Activated T-helper 1 cell treated with anti-CD3 and anti-CD28 coated beads, Interleukin-12 subunit alpha, Interleukin-12 subunit beta, Interleukin-2, Interleukin-4 antibody, amounts not matched to agents 30 ng/mL and 10 ng/mL and 1 ng/mL, durations not matched to agents 14 hours and 24 hours and 36 hours (primary cell): Measurements from ENCODE around the gene CENPN. TPM values are rescaled to one million over a fixed set of nuclear protein-coding genes. Genes with fewer than 3 reads are reported as not detected.

ENCODE experiments used
- DNase-seq: peaks from one replicate; pipeline ENCODE4 v3.0.0; 2021; ENCODE audit warnings: low spot score
- H3K27ac Mint-ChIP-seq: one replicate; pipeline ENCODE4 v1.8.0; 2021; ENCODE audit warnings: mild to moderate bottlenecking, mixed read lengths
- H3K27me3 Mint-ChIP-seq: one replicate; pipeline ENCODE4 v1.8.0; 2022; ENCODE audit warnings: mild to moderate bottlenecking, moderate library complexity, mixed read lengths; ENCODE audit not compliant: insufficient read depth
- H3K36me3 Mint-ChIP-seq: one replicate; pipeline ENCODE4 v1.8.0; 2021; ENCODE audit warnings: low read depth, mixed read lengths
- H3K4me1 Mint-ChIP-seq: one replicate; pipeline ENCODE4 v1.8.0; 2021; ENCODE audit warnings: low read depth, mixed read lengths
- H3K4me3 Mint-ChIP-seq: one replicate; pipeline ENCODE4 v1.8.0; 2021; ENCODE audit warnings: mild to moderate bottlenecking, moderate library complexity, mixed read lengths
- H3K9me3 Mint-ChIP-seq: one replicate; pipeline ENCODE4 v1.8.0; 2021; ENCODE audit warnings: mixed read lengths
- intact Hi-C: fragments of 100-400 bp; cut with micrococcal nuclease; formaldehyde crosslinking; loops from one replicate; pipeline ENCODE4 v1.15.1; 2024
- total RNA-seq: library from RNA; stranded (reverse); gene quantifications from 2 replicates; pipeline ENCODE4 v1.2.3, GENCODE V29; 2022

CENPN gene
- total RNA-seq, 1 donor from 2014 or later, result 65.6 TPM

- H3K9me3 Mint-ChIP-seq, result no peaks in the 10 kb centered on the region
- peaks cover 41% of the 10 kb centered on the region for H3K36me3 Mint-ChIP-seq
- no peak for DNase-seq
- intact Hi-C loops, result no loop called here
- no peaks in the 10 kb centered on the region for H3K27me3 Mint-ChIP-seq
- H3K27ac Mint-ChIP-seq, result no peak overlapping the region
- peaks cover 64% of the 10 kb centered on the region for H3K4me1 Mint-ChIP-seq
- H3K4me3 Mint-ChIP-seq, result no peak overlapping the region
Measured at GRCh38 chr16:80994451-80994850, 12.6 kb upstream of the CENPN start.

DNA sequence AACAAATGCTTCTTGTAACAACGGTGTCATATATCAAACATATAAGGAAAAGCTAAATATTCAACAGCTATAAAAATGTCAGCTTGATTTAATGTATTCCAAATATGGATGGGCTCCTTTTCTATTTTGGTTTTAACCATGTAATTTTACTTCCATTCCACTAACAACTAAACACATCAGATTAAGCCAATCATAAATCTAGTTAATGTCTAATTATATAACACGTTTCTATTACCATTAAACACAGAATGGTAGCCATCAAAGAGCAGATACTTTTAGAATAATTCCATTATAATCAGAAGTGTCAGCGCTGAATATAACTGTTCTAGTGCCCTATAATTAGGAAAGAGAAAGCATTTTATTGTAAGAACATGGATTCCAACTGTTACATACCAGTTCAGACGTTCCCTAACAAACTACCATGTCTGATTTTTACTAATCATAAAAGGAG is 10.3 kb upstream of the CENPN start:
- Mint-ChIP-seq H3K27ac (peak overlapping the region; percentile 83), H3K27me3 (no peaks in the 10 kb centered on the region), H3K4me1 (peaks cover 62% of the 10 kb centered on the region), H3K9me3 (no peaks in the 10 kb centered on the region), H3K36me3 (peaks cover 43% of the 10 kb centered on the region), H3K4me3 (peak overlapping the region; percentile 75)
- intact Hi-C loops, result loop anchor here (2.0 kb wide), 1 partner anchor 14 kb away; no protein-coding TSS in a partner anchor
- DNase-seq, result no peak

DNA sequence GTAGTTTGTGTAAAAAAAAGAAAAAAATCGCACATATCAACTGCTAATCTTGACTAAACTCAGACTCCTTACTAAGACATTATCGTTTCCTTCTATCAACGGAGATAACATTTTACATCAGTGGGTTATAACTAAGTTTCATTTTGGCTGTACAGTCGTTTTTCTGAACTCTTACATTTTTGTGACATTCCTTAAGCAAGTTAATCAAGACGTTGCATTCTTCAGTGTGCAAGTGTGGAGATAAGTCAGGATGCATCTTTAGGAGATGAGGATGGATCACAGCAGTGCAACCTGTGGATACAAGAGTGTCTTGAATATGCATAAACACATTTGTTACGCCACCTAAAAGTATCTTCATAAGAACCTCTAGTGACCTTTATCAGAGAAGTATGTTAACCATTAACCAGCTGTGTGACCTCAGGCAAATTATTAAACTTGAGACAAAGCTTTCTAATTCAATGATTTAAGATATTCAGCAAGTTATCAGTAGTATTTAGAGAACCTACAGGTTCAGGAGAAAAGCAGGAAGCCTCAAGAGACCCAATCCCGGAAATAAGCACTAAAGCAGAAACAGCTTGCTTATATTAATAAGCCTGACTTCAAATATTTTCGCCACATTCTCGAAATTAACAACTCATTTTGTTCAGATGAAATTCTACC is 9.7 kb upstream of the CENPN start:
- peaks cover 67% of the 10 kb centered on the region for H3K4me1 Mint-ChIP-seq
- intact Hi-C loops, result loop anchor here (2.0 kb wide), 1 partner anchor 14 kb away; no protein-coding TSS in a partner anchor
- H3K27me3 Mint-ChIP-seq, result no peaks in the 10 kb centered on the region
- H3K9me3 Mint-ChIP-seq, result no peaks in the 10 kb centered on the region
- DNase-seq, result no peak
- H3K4me3 Mint-ChIP-seq, result peak overlapping the region; percentile 75
- H3K27ac Mint-ChIP-seq, result peak overlapping the region; percentile 83
- H3K36me3 Mint-ChIP-seq, result peaks cover 42% of the 10 kb centered on the region

DNA sequence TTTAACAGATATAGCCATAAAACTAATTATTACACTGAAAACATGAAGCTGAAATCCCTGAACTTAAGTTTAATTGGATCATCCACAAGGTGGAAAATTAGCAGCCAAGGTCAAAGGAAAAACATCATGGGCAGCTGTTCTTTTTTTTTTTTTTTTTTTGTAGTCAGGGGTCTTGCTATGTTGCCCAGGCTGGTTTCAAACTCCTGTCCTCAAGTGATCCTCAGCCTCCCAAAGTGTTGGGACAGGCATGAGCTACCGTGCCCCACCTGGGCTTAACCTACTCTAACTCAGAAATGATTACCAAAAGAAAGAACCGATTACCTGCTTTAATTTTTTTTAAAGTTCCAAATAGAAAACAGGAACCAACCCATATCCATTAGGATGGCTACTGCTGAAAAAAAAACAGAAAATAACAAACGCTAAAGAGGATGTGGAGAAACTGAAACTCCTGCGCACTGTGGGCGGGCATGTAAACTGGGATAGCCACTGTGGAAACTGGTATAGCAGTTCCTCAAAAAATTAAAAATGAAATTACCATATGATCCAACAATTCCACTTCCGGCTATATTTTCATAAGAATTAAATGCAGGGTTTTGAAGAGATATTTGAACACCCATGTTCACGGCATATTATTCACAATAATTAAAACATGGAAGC is 8.9 kb upstream of the CENPN start:
- H3K4me1 Mint-ChIP-seq, result peaks cover 68% of the 10 kb centered on the region
- intact Hi-C loops, result loop anchor here (2.0 kb wide), 1 partner anchor 15 kb away; no protein-coding TSS in a partner anchor

GRCh38 chr16:81000873-81001272 is 6.1 kb upstream of the CENPN start:
- H3K36me3 Mint-ChIP-seq, result peaks cover 31% of the 10 kb centered on the region
- intact Hi-C loops, result loop anchor here (5.0 to 10.0 kb wide), 2 partner anchors 464 to 734 kb away; no protein-coding TSS in a partner anchor

More for the DNA sequence above, 8.9 kb upstream of the CENPN start:
- Mint-ChIP-seq H3K4me3 (peak overlapping the region; percentile 45), H3K27me3 (no peaks in the 10 kb centered on the region), H3K9me3 (no peaks in the 10 kb centered on the region), H3K27ac (no peak overlapping the region), H3K36me3 (peaks cover 41% of the 10 kb centered on the region)
- DNase-seq, result no peak

DNA sequence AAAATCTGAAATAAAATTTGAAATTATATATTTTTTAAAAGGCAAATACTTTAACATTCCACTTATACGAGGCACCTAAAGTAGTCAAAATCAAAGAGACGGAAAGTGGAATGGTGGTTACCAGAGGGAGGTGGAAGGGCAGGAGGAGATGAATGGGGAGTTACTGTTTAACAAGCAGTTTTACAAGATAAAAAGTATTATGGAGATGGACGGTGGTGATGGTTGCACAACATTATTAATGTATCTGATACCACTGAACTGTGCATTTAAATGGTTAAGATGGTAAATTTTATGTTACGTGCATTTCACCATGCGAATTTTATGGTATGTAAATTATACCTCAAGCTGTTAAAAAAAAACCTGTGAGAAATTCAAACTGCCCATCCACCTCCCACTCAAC is 5.7 kb upstream of the CENPN start:
- intact Hi-C loops, result loop anchor here (5.0 to 10.0 kb wide), 2 partner anchors 464 to 733 kb away; no protein-coding TSS in a partner anchor
- H3K9me3 Mint-ChIP-seq, result no peaks in the 10 kb centered on the region
- no peak overlapping the region for H3K27ac Mint-ChIP-seq
- peaks cover 74% of the 10 kb centered on the region for H3K4me1 Mint-ChIP-seq
- no peak overlapping the region for H3K4me3 Mint-ChIP-seq
- H3K27me3 Mint-ChIP-seq, result no peaks in the 10 kb centered on the region
- H3K36me3 Mint-ChIP-seq, result peaks cover 31% of the 10 kb centered on the region
- DNase-seq, result no peak

More at GRCh38 chr16:81000873-81001272, 6.1 kb upstream of the CENPN start:
- H3K4me3 Mint-ChIP-seq, result no peak overlapping the region
- H3K27ac Mint-ChIP-seq, result no peak overlapping the region
- peaks cover 74% of the 10 kb centered on the region for H3K4me1 Mint-ChIP-seq
- H3K27me3 Mint-ChIP-seq, result no peaks in the 10 kb centered on the region
- no peak for DNase-seq
- no peaks in the 10 kb centered on the region for H3K9me3 Mint-ChIP-seq

DNA sequence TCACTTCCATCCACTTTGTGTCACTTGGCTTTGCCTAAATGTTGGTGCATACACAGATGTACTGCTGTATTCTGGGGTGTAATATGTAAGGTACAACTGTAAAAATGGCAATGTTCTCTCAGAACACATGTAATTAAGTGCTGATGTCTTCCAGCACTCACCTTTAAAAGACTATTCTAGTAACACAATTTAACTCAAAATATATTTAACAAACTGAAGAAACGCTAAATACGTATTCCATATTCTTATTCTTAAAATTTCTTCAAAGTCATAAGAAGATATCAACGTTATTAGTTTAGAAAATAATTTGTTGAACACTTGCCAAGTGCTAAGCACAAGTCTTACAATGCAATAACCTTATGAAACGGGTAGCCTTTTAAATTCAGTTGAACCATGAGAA is 4.0 kb upstream of the CENPN start:
- H3K36me3 Mint-ChIP-seq, result peaks cover 29% of the 10 kb centered on the region
- peak overlapping the region; percentile 93 for H3K27ac Mint-ChIP-seq
- peak overlapping the region; percentile 100 for H3K4me3 Mint-ChIP-seq
- DNase-seq, result no peak
- intact Hi-C loops, result loop anchor here (1.0 to 10.0 kb wide), 3 partner anchors 423 to 732 kb away; no protein-coding TSS in a partner anchor
- H3K27me3 Mint-ChIP-seq, result peaks cover 2% of the 10 kb centered on the region
- H3K4me1 Mint-ChIP-seq, result peaks cover 64% of the 10 kb centered on the region
- no peaks in the 10 kb centered on the region for H3K9me3 Mint-ChIP-seq

DNA sequence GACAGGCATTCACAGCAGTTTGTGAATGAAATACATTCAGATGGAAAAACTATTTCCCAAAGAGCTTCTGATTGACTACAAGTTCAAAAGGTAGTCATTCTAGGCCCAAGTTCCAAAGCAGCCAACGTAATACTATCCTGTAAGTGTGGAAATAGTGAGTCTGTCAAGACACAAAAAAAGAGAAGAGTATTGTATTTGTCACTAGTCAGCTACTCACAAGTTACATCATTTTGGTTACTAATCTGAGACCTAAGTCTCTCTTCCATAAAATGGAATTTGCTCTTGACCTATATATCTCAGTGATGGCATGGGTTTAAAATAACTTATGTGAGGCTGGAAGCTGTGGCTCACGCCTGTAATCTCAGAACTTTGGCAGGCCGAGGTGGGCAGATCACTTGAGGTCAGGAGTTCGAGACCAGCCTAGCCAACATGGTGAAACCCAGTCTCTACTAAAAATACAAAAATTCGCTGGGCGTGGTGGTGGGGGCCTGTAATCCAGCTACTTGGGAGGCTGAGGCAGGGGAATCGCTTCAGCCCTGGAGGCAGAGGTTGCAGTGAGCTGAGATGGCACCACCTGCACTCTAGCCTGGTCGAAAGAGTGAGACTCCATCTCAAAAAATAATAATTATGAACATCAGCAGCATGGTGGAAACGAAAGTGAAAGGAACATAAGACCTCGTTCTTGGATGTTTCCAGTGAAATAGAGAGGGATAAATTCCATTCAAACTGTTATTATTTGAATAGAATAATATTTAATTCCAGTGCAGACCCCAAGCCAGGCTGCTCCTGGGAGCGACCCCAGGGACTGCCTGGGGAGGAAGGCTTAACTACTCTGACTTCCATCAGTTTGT is 3.2 kb upstream of the CENPN start:
- DNase-seq, result no peak
- Mint-ChIP-seq H3K27me3 (peaks cover 2% of the 10 kb centered on the region), H3K4me3 (peak overlapping the region; percentile 100), H3K27ac (peak overlapping the region; percentile 93), H3K4me1 (peaks cover 64% of the 10 kb centered on the region), H3K36me3 (peaks cover 28% of the 10 kb centered on the region), H3K9me3 (no peaks in the 10 kb centered on the region)
- intact Hi-C loops, result loop anchor here (1.0 to 10.0 kb wide), 4 partner anchors 56 to 731 kb away; no protein-coding TSS in a partner anchor

DNA sequence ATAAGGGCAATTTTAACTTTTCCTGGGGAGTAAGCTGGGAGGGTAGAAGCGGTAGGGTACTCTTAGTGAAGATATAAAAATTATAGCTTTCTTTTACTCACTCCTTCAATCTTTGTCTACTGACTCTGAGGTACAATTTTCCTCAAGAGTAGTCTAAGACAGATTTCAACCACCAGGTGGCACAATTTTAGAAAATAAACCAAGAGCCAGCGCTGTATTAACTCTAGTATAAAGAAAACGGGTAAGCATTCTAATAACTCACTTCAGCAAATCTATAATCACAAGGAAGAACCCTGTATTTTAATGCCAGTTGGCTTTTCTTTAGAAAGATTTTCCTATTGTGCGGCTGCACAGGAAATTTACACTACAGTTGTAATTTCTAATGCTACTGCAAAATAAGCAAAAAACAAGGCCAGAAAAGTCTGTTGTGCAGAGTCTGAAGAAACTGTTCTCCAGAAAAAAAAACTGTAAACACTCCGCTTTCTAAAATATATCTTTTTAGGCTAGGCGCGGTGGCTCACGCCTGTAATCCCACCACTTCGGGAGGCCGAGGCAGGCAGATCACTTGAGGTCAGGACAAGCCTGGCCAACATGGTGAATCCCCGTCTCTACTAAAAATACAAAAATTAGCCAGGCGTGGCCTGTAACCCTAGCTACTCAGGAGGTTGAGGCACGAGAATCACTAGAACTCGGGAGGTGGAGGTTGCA is 2.2 kb upstream of the CENPN start:
- Mint-ChIP-seq H3K36me3 (peaks cover 19% of the 10 kb centered on the region), H3K27ac (peak overlapping the region; percentile 93), H3K4me3 (peak overlapping the region; percentile 100), H3K4me1 (peaks cover 62% of the 10 kb centered on the region), H3K9me3 (no peaks in the 10 kb centered on the region), H3K27me3 (peaks cover 2% of the 10 kb centered on the region)
- DNase-seq, result peak; percentile 38
- intact Hi-C loops, result loop anchor here (1.0 to 10.0 kb wide), 3 partner anchors 56 to 730 kb away; no protein-coding TSS in a partner anchor

GRCh38 chr16:81005610-81006161 is 1.3 kb upstream of the CENPN start:
- Mint-ChIP-seq H3K4me1 (peaks cover 62% of the 10 kb centered on the region), H3K4me3 (peak overlapping the region; percentile 100), H3K9me3 (no peaks in the 10 kb centered on the region), H3K36me3 (peaks cover 17% of the 10 kb centered on the region), H3K27me3 (peaks cover 2% of the 10 kb centered on the region), H3K27ac (peak overlapping the region; percentile 93)
- no peak for DNase-seq
- intact Hi-C loops, result loop anchor here (10.0 kb wide), 1 partner anchor 729 kb away; no protein-coding TSS in a partner anchor

DNA sequence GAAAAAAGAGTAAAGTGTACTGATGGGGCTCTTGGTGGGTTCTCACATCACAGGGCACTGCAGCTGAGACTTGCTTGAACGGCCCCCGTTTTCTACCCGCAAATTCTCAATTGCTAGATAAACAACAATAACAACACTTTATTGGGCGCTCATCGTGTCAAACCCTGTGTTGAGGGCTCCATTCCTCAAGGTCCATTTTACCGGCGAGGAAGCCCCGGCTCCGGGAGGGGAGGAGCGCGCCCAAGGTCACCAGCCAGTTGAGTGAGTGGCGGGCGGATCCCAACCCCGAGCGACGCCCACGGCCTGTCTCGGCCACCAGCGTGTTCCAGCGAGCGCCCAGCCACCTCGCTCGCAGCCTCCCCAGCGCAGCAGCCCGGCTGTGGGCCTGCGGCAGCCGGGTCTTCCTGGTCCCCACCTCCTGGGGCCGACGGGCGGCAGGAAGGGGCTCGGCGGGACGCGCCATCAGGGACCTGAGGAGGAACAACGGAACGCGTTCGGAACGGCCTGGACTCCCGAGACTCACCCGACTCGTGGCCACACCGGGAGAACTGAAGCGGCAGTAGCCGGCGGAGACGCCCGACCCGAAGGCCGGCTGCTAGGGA is 702 bp upstream of the CENPN start:
- Mint-ChIP-seq H3K4me3 (peak overlapping the region; percentile 100), H3K4me1 (peaks cover 68% of the 10 kb centered on the region), H3K9me3 (no peaks in the 10 kb centered on the region), H3K27ac (peak overlapping the region; percentile 100), H3K36me3 (peaks cover 20% of the 10 kb centered on the region), H3K27me3 (peaks cover 2% of the 10 kb centered on the region)
- DNase-seq, result peak; percentile 72
- intact Hi-C loops, result loop anchor here (10.0 kb wide), 1 partner anchor 728 kb away; no protein-coding TSS in a partner anchor
